HCT116 (cell line): Measurements from ENCODE around the gene HIPK2. TPM values are rescaled to one million over a fixed set of nuclear protein-coding genes. Genes with fewer than 3 reads are reported as not detected.

Source experiments
- ATAC-seq: fragments of 200-7000 bp; cut with Tn5 transposase; 2 replicates; pipeline ENCODE4 v1.9.1; 2020; ENCODE audit warnings: mild to moderate bottlenecking, moderate library complexity
- BruUV-seq: library from RNA; stranded (reverse); fragments of 400-500 nt; replicated peaks from 2 replicates; lab custom pipeline; 2021; lab: Mats Ljungman, UMichigan
- CTCF ChIA-PET: fragments of 300-600 bp; sonication (Branson Sonifier 250); formaldehyde crosslinking; loops from one replicate; lab custom pipeline; 2021; ENCODE audit warnings: antibody characterized with exemption; lab: Charles Lee
- POLR2A ChIA-PET: fragments of 300-600, 350-600 bp; sonication (Branson Sonifier 250); formaldehyde crosslinking; loops from one replicate; lab custom pipeline; 2021; ENCODE audit warnings: antibody characterized with exemption; lab: Charles Lee
- RAD21 ChIA-PET, 2 experiments: fragments of 300-600 bp; sonication (Branson Sonifier 250); formaldehyde crosslinking; loops; one replicate each; lab custom pipeline; 2023; ENCODE audit warnings: low total read pairs in 2 of 2; ENCODE audit not compliant: uncharacterized antibody in 2 of 2, unreplicated experiment in 2 of 2, low non-redundant PET in 1 of 2; lab: Charles Lee
- DNase-seq: peaks from one replicate; pipeline ENCODE4 v3.0.0-alpha.2; 2010; ENCODE audit warnings: low read depth, low spot score
- H2AFZ ChIP-seq: fragments of 200-600 bp; shearing (Covaris generic), sonication (generic); 2 replicates; pipeline ENCODE4 v1.6.1; 2017; ENCODE audit warnings: low read depth, mixed run types, mixed read lengths, antibody characterized with exemption, low read length; ENCODE audit not compliant: poor library complexity, severe bottlenecking
- H3K27ac ChIP-seq: 2 replicates; pipeline ENCODE4 v1.5.1; 2012; ENCODE audit warnings: low read depth, low read length
- H3K27me3 ChIP-seq: fragments of 200-600 bp; sonication (generic); 2 replicates; pipeline ENCODE4 v1.6.1; 2016; ENCODE audit warnings: mixed run types, low read length, mixed read lengths; ENCODE audit not compliant: insufficient read depth
- H3K36me3 ChIP-seq, 2 experiments: fragments of 200-500 bp in 1 of 2; fragments of 200-600 bp in 1 of 2; sonication (Bioruptor generic) in 1 of 2; sonication (generic) in 1 of 2; 2 replicates each; pipeline versions ENCODE4 v1.5.1 to v1.6.1; 2014 to 2016; ENCODE audit warnings: low read length in 2 of 2, inconsistent platforms in 1 of 2, mixed read lengths in 1 of 2, mixed run types in 1 of 2; ENCODE audit not compliant: insufficient read depth in 2 of 2, control insufficient read depth in 1 of 2
- H3K4me1 ChIP-seq, 2 experiments: fragments of 200-600 bp in 1 of 2; sonication (generic) in 1 of 2; 2 replicates each; pipeline versions ENCODE4 v1.5.1 to v1.6.1; 2012 to 2017; ENCODE audit warnings: low read length in 2 of 2, inconsistent platforms in 1 of 2, mild to moderate bottlenecking in 1 of 2, mixed read lengths in 1 of 2, mixed run types in 1 of 2, moderate library complexity in 1 of 2; ENCODE audit not compliant: insufficient read depth in 2 of 2, control insufficient read depth in 1 of 2
- H3K4me2 ChIP-seq: fragments of 200-600 bp; sonication (generic); 2 replicates; pipeline ENCODE4 v1.6.1; 2017; ENCODE audit warnings: mixed run types, low read length, mixed read lengths
- H3K4me3 ChIP-seq, 2 experiments: fragments of 200-600 bp in 1 of 2; sonication (generic) in 1 of 2; replicated peaks in 1 of 2; 2 replicates each; pipeline ENCODE4 v1.5.1; 2011 to 2016; ENCODE audit warnings: low read length in 2 of 2, control low read depth in 1 of 2, low read depth in 1 of 2, mild to moderate bottlenecking in 1 of 2, mixed read lengths in 1 of 2, mixed run types in 1 of 2
- H3K79me2 ChIP-seq: fragments of 200-600 bp; sonication (generic); 2 replicates; pipeline ENCODE4 v1.6.1; 2017; ENCODE audit warnings: mild to moderate bottlenecking, mixed run types, low read length, moderate library complexity, mixed read lengths; ENCODE audit not compliant: insufficient read depth
- H3K9ac ChIP-seq: fragments of 200-600 bp; sonication (generic); 2 replicates; pipeline ENCODE4 v1.6.1; 2016; ENCODE audit warnings: low read length, mixed read lengths
- H3K9me2 ChIP-seq: fragments of 200-600 bp; sonication (generic), shearing (Covaris generic); 2 replicates; pipeline ENCODE4 v1.6.1; 2017; ENCODE audit warnings: mixed run types, mild to moderate bottlenecking, moderate library complexity; ENCODE audit not compliant: insufficient read depth
- H3K9me3 ChIP-seq, 2 experiments: fragments of 200-500 bp in 1 of 2; fragments of 200-600 bp in 1 of 2; sonication (Bioruptor generic) in 1 of 2; sonication (generic) in 1 of 2; 2 replicates each; pipeline ENCODE4 v1.6.1; 2014 to 2017; ENCODE audit warnings: low read length in 2 of 2, mixed read lengths in 2 of 2, inconsistent platforms in 1 of 2, low read depth in 1 of 2, mild to moderate bottlenecking in 1 of 2, mixed run types in 1 of 2, moderate library complexity in 1 of 2; ENCODE audit not compliant: control insufficient read depth in 1 of 2, insufficient read depth in 1 of 2
- H4K20me1 ChIP-seq: fragments of 200-600 bp; sonication (generic), shearing (Covaris generic); 2 replicates; pipeline ENCODE4 v1.6.1; 2017; ENCODE audit warnings: mixed run types, mild to moderate bottlenecking, moderate library complexity; ENCODE audit not compliant: insufficient read depth
- CBX3 ChIP-seq: IDR thresholded peaks from 2 replicates; pipeline ENCODE4 v1.6.1; 2012; ENCODE audit warnings: low read depth
- POLR2AphosphoS5 ChIP-seq: IDR thresholded peaks from 2 replicates; pipeline ENCODE4 v1.6.1; 2011; ENCODE audit warnings: mild to moderate bottlenecking, low read depth, low read length, moderate library complexity
- REST ChIP-seq: IDR thresholded peaks from 2 replicates; pipeline ENCODE4 v1.6.1; 2012; ENCODE audit warnings: low read depth
- intact Hi-C: fragments of 100-400 bp; cut with micrococcal nuclease; formaldehyde crosslinking; loops from 2 replicates; pipeline ENCODE4 v1.10.0; 2022
- total RNA-seq: library from RNA; stranded (reverse); gene quantifications from one replicate; pipeline ENCODE4 v1.2.1, GENCODE V29; 2021; ENCODE audit not compliant: unreplicated experiment

Gene HIPK2
- total RNA-seq, 1 experiment from 2014 or later = 49.5 TPM

DNA sequence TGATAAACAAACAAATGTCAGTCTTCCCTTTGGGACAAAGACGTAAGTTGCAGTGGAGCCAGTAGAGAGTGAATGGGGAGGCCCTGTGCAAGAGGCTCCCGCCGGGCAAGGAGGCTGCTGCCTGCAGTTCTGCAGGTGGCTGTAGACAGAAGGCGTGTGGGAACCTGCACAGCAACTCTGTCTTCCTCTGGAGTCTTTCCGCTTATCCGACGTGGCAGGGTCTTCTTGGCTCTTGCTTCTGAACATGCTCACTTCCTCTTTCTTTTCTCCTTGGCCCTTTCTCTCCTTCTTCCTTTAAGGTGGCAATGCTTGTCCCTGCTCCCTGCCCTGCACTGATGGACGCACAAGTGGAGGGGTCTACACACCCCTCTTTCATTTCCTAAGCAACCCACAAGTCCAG is 122.5 kb downstream of the HIPK2 start:
- Histone ChIP-seq H3K4me3 (no peak overlapping the region), H2AFZ (no peak overlapping the region), H3K9me3 (no peaks in the 10 kb centered on the region), H3K27ac (no peak overlapping the region), H3K27me3 (no peaks in the 10 kb centered on the region), H3K4me1 (peaks cover 3 to 48% of the 10 kb centered on the region in 2 experiments), H3K79me2 (peaks cover 6% of the 10 kb centered on the region; the same call in 1 of the 2 replicates), H3K9ac (no peak overlapping the region), H3K36me3 (no peaks in the 10 kb centered on the region), H4K20me1 (no peaks in the 10 kb centered on the region), H3K9me2 (no peaks in the 10 kb centered on the region), H3K4me2 (no peak overlapping the region)
- intact Hi-C loops = no loop called here
- BruUV-seq = no TSS peak
- DNase-seq (no peak), ATAC-seq (no peak)
- RAD21 ChIA-PET = interaction anchor here in 1 of 2 experiments (0.6 kb wide), 1 partner anchor 9 kb away, joined by 3 read pairs; no protein-coding TSS in a partner anchor
- TF ChIP-seq REST (no peak), CBX3 (no peak), POLR2AphosphoS5 (no peak)
- CTCF ChIA-PET = interaction anchor here (3.1 kb wide), 1 partner anchor 9 kb away, joined by 15 read pairs; no protein-coding TSS in a partner anchor
- POLR2A ChIA-PET = no interaction called here
